NCI-H1092 treated with DMSO at 0.1 percent for 48 hours (cell line): Measurements from ENCODE around the gene CDYL2.

Source experiments
- DNase-seq: peaks from one replicate; lab custom pipeline; 2025; lab: John Stamatoyannopoulos, UW

Gene CDYL2

GRCh38 chr16:80622007-80622406, 182.4 kb downstream of the CDYL2 start:
- DNase-seq, result no peak

- no peak for DNase-seq
Measured at GRCh38 chr16:80620736-80621605, 183.4 kb downstream of the CDYL2 start.

GRCh38 chr16:80619824-80620223, 184.6 kb downstream of the CDYL2 start:
- DNase-seq, result no peak

GRCh38 chr16:80618862-80619648, 185.3 kb downstream of the CDYL2 start:
- DNase-seq, result no peak

- DNase-seq, result no peak
Measured at GRCh38 chr16:80616362-80616761, 188.0 kb downstream of the CDYL2 start.

GRCh38 chr16:80615735-80616134, 188.7 kb downstream of the CDYL2 start:
- no peak for DNase-seq

GRCh38 chr16:80614908-80615671, 189.3 kb downstream of the CDYL2 start:
- DNase-seq, result no peak

- no peak for DNase-seq
Measured at GRCh38 chr16:80612461-80613017, 191.9 kb downstream of the CDYL2 start.

GRCh38 chr16:80611930-80612327, 192.5 kb downstream of the CDYL2 start:
- no peak for DNase-seq

GRCh38 chr16:80611171-80611929, 193.0 kb downstream of the CDYL2 start:
- DNase-seq, result no peak

- DNase-seq, result no peak
Measured at GRCh38 chr16:80610481-80611156, 193.8 kb downstream of the CDYL2 start.

- DNase-seq, result no peak
Measured at GRCh38 chr16:80608946-80609345, 195.5 kb downstream of the CDYL2 start.

GRCh38 chr16:80607204-80607603, 197.2 kb downstream of the CDYL2 start:
- DNase-seq, result no peak

- DNase-seq, result no peak
Measured at GRCh38 chr16:80606221-80606766, 198.1 kb downstream of the CDYL2 start.

GRCh38 chr16:80604600-80605355, 199.6 kb downstream of the CDYL2 start:
- no peak for DNase-seq

GRCh38 chr16:80602894-80603293, 201.5 kb downstream of the CDYL2 start:
- no peak for DNase-seq

GRCh38 chr16:80601182-80601581, 203.2 kb downstream of the CDYL2 start:
- no peak for DNase-seq

GRCh38 chr16:80599466-80599865, 204.9 kb downstream of the CDYL2 start:
- DNase-seq, result no peak

GRCh38 chr16:80596507-80597207, 207.7 kb downstream of the CDYL2 start:
- no peak for DNase-seq
